Hippocampal formation (tissue), 2 donors: ENCODE data around the gene PFDN6.
"Not testable (repeated sequence)": the region's sequence is repeated elsewhere in the genome, so short reads cannot be mapped to it uniquely, and the experiment has no call there.

Experiments
- DNase-seq, 2 donors: peaks; one replicate each; lab custom pipeline; 2025; lab: John Stamatoyannopoulos, UW

Gene PFDN6

GRCh38 chr6:33273924-33274902, 15.2 kb upstream of the PFDN6 start:
- DNase-seq, result no peak

GRCh38 chr6:33275795-33276580, 13.4 kb upstream of the PFDN6 start:
- DNase-seq, result not testable (repeated sequence)

GRCh38 chr6:33276581-33276863, 12.9 kb upstream of the PFDN6 start:
- no peak for DNase-seq

- DNase-seq, result peak; percentile 6 to 58
These were observed 12.3 kb upstream of the PFDN6 start, which contains the start of gene B3GALT4 for GRCh38 chr6:33276864-33277662. Gene B3GALT4, plus strand, starts transcription at chr6:33277123. Its CDS starts 297 bp downstream, at chr6:33277420.

GRCh38 chr6:33277663-33278391, 11.6 kb upstream of the PFDN6 start:
- DNase-seq, result no peak

- no peak for DNase-seq
These were observed 11.0 kb upstream of the PFDN6 start for GRCh38 chr6:33278392-33278741.

DNA sequence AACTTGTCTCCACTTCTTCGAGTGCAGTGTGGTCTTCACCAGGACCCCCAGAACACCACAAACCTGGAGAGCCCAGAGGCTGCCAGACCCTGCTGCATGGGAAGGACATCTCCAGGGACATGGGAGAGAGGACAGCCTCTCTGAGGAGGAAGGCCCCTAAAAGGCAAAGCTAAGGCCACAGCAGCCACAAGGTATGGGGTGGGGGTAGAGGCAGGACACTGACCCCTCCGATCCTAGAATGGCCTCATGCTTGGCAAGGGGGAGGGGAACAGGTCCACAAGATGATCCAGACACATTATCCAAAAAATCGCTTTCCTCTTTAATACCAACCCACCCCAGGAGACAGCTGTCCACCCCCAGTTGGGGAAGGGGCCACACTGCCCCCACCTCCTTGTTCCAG, 10.6 kb upstream of the PFDN6 start:
- no peak for DNase-seq

DNA sequence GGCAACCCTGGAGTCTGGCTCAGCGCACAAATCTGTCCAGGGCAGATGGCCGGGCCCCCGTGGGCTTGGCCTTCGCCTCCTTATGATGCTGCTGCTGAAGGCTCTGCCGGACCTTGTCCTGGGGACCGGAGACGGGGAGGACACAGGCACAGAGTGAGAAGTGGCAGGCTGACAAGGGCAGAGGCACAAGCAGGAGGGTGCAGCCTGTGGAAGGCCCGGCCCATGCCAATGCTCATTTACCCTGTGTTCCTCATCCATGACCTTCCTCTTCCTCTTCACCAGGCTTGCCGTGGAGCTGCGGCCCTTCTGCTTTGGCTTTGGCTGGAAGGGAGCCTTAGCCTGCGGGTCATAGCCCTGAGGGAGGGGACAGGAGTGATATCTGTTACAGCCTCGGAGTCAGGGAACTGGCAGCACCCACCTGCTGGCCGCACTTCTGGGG, 10.1 kb upstream of the PFDN6 start:
- no peak for DNase-seq

DNA sequence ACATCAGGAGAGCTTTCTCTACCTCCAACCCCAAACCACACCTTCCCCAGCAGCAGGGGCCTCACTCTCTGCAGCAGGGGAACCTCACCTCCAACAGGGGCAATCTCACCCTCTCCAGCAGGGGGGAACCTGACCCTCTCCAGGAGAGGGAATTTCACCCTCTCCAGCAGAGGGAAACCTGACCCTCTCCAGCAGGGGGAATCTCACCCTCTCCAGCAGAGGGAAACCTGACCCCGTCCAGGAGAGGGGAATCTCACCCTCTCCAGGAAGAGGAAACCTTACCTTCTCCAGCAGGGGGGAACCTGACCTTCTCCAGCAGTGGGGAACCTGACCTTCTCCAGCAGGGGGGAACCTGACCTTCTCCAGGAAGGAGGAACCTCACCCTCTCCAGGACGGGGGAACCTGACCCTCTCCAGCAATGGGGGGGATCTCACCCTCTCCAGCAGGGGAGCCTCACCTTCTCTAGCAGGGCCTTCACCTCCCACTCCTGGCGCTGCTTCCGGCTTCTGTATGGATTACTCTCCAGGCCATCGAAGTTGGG, 9.4 kb upstream of the PFDN6 start:
- DNase-seq, result no peak

DNA sequence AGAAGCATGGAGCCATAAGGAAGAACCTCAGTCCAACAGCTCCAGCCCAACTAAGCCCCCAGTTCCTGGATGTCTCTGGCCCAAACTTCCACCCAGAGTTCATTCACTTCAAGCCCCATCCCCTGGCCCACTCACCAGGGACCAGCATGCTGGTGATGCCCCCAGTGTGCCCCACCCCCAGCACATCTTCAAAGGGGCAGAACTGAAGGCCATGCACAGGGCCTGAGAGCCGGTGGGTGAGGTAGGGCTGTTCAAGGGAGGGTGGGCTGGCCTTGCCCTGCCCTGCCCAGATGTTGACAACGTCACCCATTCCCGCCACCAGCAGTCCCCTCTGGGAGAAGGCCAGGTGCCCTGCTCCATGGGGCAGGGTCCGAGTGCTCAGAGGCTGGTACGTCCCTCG, 8.9 kb upstream of the PFDN6 start:
- no peak for DNase-seq

- not testable (repeated sequence) for DNase-seq
These were observed 4.2 kb upstream of the PFDN6 start for GRCh38 chr6:33285214-33285613.

- no peak for DNase-seq
These were observed 2.2 kb upstream of the PFDN6 start for GRCh38 chr6:33286946-33287914.

DNA sequence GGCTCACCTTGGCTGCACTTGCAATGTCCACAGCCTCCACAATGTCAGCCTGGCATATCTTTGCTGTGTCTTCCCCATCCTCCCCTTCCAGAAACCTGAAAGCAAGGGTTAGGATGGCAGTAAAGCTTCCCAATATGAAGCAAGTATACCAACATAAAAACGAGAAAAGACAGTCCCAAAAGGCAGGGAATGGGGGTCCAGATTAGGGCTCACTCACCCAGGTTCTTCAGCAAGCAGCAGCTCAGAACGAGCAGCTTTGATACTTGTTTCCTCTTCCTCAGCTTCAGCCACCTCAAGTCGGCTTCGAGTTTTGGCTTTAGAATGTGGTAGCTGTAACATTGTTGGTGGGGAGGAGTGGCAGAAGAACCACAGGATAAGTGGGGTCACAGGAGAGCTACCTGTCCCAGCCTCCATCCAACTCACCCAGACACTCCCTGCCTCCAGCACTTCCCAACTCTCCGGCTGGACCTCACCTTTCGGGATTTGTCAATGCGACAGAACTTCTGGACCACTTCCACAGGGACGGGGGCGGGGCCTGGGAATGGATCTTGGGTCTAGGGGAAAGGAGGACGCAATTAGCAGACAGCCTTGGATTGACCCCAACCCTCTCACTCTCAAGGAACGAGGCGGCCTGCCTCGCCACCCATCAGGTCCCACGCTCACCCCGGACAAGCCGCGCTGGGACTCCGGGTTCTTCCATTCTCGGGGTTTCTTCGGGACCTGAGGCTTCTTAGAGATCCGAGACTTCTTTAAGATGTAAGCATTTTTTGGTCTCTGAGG, 1.1 kb upstream of the PFDN6 start:
- DNase-seq, result no peak

DNA sequence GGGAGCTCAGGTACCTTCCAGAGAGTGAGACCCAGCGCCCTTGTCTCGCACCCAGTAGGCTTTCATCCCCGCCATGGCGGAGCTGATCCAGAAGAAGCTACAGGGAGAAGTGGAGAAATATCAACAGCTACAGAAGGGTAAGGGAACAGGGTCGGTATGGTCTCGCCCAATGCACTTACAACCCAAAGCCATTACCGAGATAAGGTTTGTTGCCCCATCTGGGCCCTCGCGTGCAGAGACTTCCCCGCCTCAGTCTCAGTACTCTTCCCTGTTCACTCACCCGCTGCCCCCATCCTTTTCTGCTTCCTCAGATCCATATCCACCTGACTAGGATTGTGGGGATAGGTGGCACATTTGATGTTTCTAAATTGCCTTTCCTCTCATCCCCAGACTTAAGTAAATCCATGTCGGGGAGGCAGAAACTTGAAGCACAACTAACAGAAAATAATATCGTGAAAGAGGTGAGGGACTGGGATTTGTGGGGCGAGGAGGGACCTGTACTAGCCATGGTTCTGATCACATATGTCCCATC, 449 bp downstream of the PFDN6 start:
- DNase-seq, result no peak

- DNase-seq, result no peak
These were observed 1.1 kb downstream of the PFDN6 start for GRCh38 chr6:33290459-33290858.

- no peak for DNase-seq
These were observed 3.7 kb downstream of the PFDN6 start for GRCh38 chr6:33292996-33293682.

DNA sequence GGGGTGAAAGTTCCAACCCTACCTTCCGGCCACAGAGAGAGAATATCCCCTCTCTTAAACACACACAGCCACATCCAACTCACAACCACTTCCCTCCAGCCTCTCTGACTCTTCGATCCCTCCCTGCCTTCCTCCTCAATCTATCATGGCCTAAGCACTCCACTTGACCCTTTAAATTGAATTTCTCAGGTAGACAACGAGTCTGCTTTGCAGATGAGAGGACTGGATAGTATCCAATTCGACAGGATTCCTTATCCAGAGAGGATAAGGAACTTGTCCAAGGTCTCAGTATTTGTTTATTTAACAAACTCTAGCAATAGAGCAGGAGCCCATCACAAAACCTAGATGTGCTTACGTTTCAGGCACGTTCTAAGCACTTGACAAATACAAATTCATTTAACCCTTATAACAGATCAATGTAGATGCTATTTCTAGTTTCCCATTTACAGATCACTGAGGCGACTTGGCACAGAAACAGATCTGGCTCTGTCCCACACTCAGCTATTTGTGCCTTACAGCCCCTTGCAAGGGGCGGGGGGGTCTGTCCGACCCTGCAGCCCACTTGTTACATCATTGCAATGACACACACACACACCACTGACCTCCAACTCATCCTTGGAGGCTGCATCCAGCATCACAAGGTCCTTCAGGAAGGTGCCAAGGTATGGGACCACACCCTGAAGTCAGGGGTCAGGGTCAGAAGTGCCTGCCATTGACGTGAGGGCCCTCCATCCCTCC, 4.9 kb downstream of the PFDN6 start:
- DNase-seq, result no peak
